HG03354 (cell line): ENCODE data around the gene HIVEP2.

Source experiments
- ATAC-seq: cut with Tn5 transposase; IDR thresholded peaks from one replicate; pipeline ENCODE4 v1.9.1; 2021; ENCODE audit warnings: mild to moderate bottlenecking; ENCODE audit not compliant: unreplicated experiment, poor library complexity, severe bottlenecking

Gene HIVEP2

GRCh38 chr6:142851601-142852000 is 93.4 kb downstream of the HIVEP2 start:
- ATAC-seq, result no peak

GRCh38 chr6:142850679-142851423 is 94.1 kb downstream of the HIVEP2 start:
- peak; percentile 55 for ATAC-seq

GRCh38 chr6:142848976-142849375 is 96.0 kb downstream of the HIVEP2 start:
- no peak for ATAC-seq

- ATAC-seq, result no peak
These were observed 96.8 kb downstream of the HIVEP2 start for GRCh38 chr6:142848156-142848555.

- no peak for ATAC-seq
These were observed 98.1 kb downstream of the HIVEP2 start for GRCh38 chr6:142846883-142847287.

- ATAC-seq, result no peak
These were observed 98.5 kb downstream of the HIVEP2 start for GRCh38 chr6:142846459-142846831.

- no peak for ATAC-seq
These were observed 99.1 kb downstream of the HIVEP2 start for GRCh38 chr6:142845624-142846458.

GRCh38 chr6:142845143-142845571 is 99.8 kb downstream of the HIVEP2 start:
- peak; percentile 46 for ATAC-seq

GRCh38 chr6:142844065-142844755 is 100.8 kb downstream of the HIVEP2 start:
- peak; percentile 34 for ATAC-seq

- no peak for ATAC-seq
These were observed 101.6 kb downstream of the HIVEP2 start for GRCh38 chr6:142843361-142843760.

GRCh38 chr6:142842418-142843261 is 102.3 kb downstream of the HIVEP2 start:
- ATAC-seq, result peak; percentile 66

GRCh38 chr6:142841915-142842314 is 103.1 kb downstream of the HIVEP2 start:
- ATAC-seq, result no peak

- no peak for ATAC-seq
These were observed 105.3 kb downstream of the HIVEP2 start for GRCh38 chr6:142839686-142840040.

GRCh38 chr6:142838821-142839685 is 105.9 kb downstream of the HIVEP2 start:
- ATAC-seq, result peak; percentile 25

- no peak for ATAC-seq
These were observed 109.0 kb downstream of the HIVEP2 start for GRCh38 chr6:142835787-142836535.

GRCh38 chr6:142834853-142835252 is 110.1 kb downstream of the HIVEP2 start:
- no peak for ATAC-seq

GRCh38 chr6:142833798-142834197 is 111.2 kb downstream of the HIVEP2 start:
- ATAC-seq, result no peak

GRCh38 chr6:142833054-142833453 is 111.9 kb downstream of the HIVEP2 start:
- no peak for ATAC-seq
